ENCODE results near the gene SPSB1. TPM values are rescaled to one million over a fixed set of nuclear protein-coding genes. Genes with fewer than 3 reads are reported as not detected.
"Not testable (repeated sequence)": the region's sequence is repeated elsewhere in the genome, so short reads cannot be mapped to it uniquely, and the experiment has no call there.

Gene SPSB1
- total RNA-seq, 1 experiment from 2014 or later = 33.8 TPM

- no peaks in the 10 kb centered on the region for H3K36me3 ChIP-seq (ENCODE audit: low read depth)
- no peaks in the 10 kb centered on the region for H3K4me1 ChIP-seq (replicated peaks; ENCODE audit: insufficient read depth)
- intact Hi-C loops (cut with micrococcal nuclease; ENCODE audit: unreplicated experiment) = no loop called here
- no peak overlapping the region for H3K27ac ChIP-seq
- ChIA-PET POLR2A (ENCODE audit: unreplicated experiment) (no interaction called here), CTCF (no interaction called here)
- no peaks in the 10 kb centered on the region for H3K9me2 ChIP-seq (ENCODE audit: insufficient read depth)
- no peaks in the 10 kb centered on the region for H3F3A ChIP-seq (ENCODE audit: insufficient read depth, low read depth)
- no peak for DNase-seq
- H3K9me3 ChIP-seq (ENCODE audit: insufficient read depth, low read depth) = no peaks in the 10 kb centered on the region
- no peak overlapping the region for H3K4me2 ChIP-seq
- no peak overlapping the region for H3K4me3 ChIP-seq
- BruUV-seq (replicated peaks) = no TSS peak
- H4K20me1 ChIP-seq (ENCODE audit: insufficient read depth) = no peaks in the 10 kb centered on the region
- H2AFZ ChIP-seq = no peak overlapping the region
- no peaks in the 10 kb centered on the region for H3K79me2 ChIP-seq (ENCODE audit: low read depth)
- H3K27me3 ChIP-seq (ENCODE audit: insufficient read depth, low read depth) = no peaks in the 10 kb centered on the region
- TF ChIP-seq CTCF (conservative IDR thresholded peaks at IDR 0.05) (no peak), EZH2 (IDR thresholded peaks at IDR 0.05; ENCODE audit: low read depth) (no peak)
Observed at GRCh38 chr1:9382643-9383491, 90.2 kb downstream of the SPSB1 start.

GRCh38 chr1:9384128-9384527 lies 91.4 kb downstream of the SPSB1 start:
- Histone ChIP-seq H4K20me1 (ENCODE audit: insufficient read depth) (no peaks in the 10 kb centered on the region), H2AFZ (no peak overlapping the region), H3K79me2 (ENCODE audit: low read depth) (no peaks in the 10 kb centered on the region), H3K9me2 (ENCODE audit: insufficient read depth) (no peaks in the 10 kb centered on the region), H3K9me3 (ENCODE audit: insufficient read depth, low read depth) (no peaks in the 10 kb centered on the region), H3K36me3 (ENCODE audit: low read depth) (no peaks in the 10 kb centered on the region), H3K27ac (no peak overlapping the region), H3K4me3 (no peak overlapping the region), H3K27me3 (ENCODE audit: insufficient read depth, low read depth) (no peaks in the 10 kb centered on the region), H3K4me2 (no peak overlapping the region), H3K4me1 (replicated peaks; ENCODE audit: insufficient read depth) (peaks cover 12% of the 10 kb centered on the region), H3F3A (ENCODE audit: insufficient read depth, low read depth) (no peaks in the 10 kb centered on the region)
- TF ChIP-seq EZH2 (IDR thresholded peaks at IDR 0.05; ENCODE audit: low read depth) (no peak), CTCF (conservative IDR thresholded peaks at IDR 0.05) (no peak)
- ChIA-PET POLR2A (ENCODE audit: unreplicated experiment) (no interaction called here), CTCF (no interaction called here)
- intact Hi-C loops (cut with micrococcal nuclease; ENCODE audit: unreplicated experiment) = no loop called here
- BruUV-seq (replicated peaks) = no TSS peak
- DNase-seq = no peak

GRCh38 chr1:9384751-9385245 lies 92.1 kb downstream of the SPSB1 start:
- ChIA-PET CTCF (interaction anchor here (0.6 kb wide), 1 partner anchor 40 kb away, joined by 3 read pairs; no protein-coding TSS in a partner anchor), POLR2A (ENCODE audit: unreplicated experiment) (no interaction called here)
- H3K27ac ChIP-seq = no peak overlapping the region
- no peaks in the 10 kb centered on the region for H3K9me3 ChIP-seq (ENCODE audit: insufficient read depth, low read depth)
- H2AFZ ChIP-seq = no peak overlapping the region
- no peak overlapping the region for H3K4me3 ChIP-seq
- no peaks in the 10 kb centered on the region for H3K79me2 ChIP-seq (ENCODE audit: low read depth)
- no peak for TF ChIP-seq EZH2 (IDR thresholded peaks at IDR 0.05; ENCODE audit: low read depth)
- TF ChIP-seq CTCF (conservative IDR thresholded peaks at IDR 0.05) = no peak
- H3K9me2 ChIP-seq (ENCODE audit: insufficient read depth) = no peaks in the 10 kb centered on the region
- no peaks in the 10 kb centered on the region for H4K20me1 ChIP-seq (ENCODE audit: insufficient read depth)
- BruUV-seq (replicated peaks) = no TSS peak
- no peaks in the 10 kb centered on the region for H3K27me3 ChIP-seq (ENCODE audit: insufficient read depth, low read depth)
- H3F3A ChIP-seq (ENCODE audit: insufficient read depth, low read depth) = no peaks in the 10 kb centered on the region
- DNase-seq = no peak
- peaks cover 12% of the 10 kb centered on the region for H3K4me1 ChIP-seq (replicated peaks; ENCODE audit: insufficient read depth)
- H3K4me2 ChIP-seq = no peak overlapping the region
- no peaks in the 10 kb centered on the region for H3K36me3 ChIP-seq (ENCODE audit: low read depth)
- intact Hi-C loops (cut with micrococcal nuclease; ENCODE audit: unreplicated experiment) = no loop called here

GRCh38 chr1:9385392-9385791 lies 92.7 kb downstream of the SPSB1 start:
- DNase-seq; H3K27ac ChIP-seq; H3K4me2 ChIP-seq; H3K4me3 ChIP-seq; H2AFZ ChIP-seq; H3K79me2 ChIP-seq (ENCODE audit: low read depth); intact Hi-C loops (cut with micrococcal nuclease; ENCODE audit: unreplicated experiment); H3K36me3 ChIP-seq (ENCODE audit: low read depth); CTCF ChIA-PET; H3K27me3 ChIP-seq (ENCODE audit: insufficient read depth, low read depth); H3K9me2 ChIP-seq (ENCODE audit: insufficient read depth); BruUV-seq (replicated peaks); H3K9me3 ChIP-seq (ENCODE audit: insufficient read depth, low read depth); H3F3A ChIP-seq (ENCODE audit: insufficient read depth, low read depth); POLR2A ChIA-PET (ENCODE audit: unreplicated experiment); H4K20me1 ChIP-seq (ENCODE audit: insufficient read depth): not testable (repeated sequence)
- peaks cover 12% of the 10 kb centered on the region for H3K4me1 ChIP-seq (replicated peaks; ENCODE audit: insufficient read depth)
